HG02885 (cell line): Measurements from ENCODE around the gene OLFM4.
"Not testable (repeated sequence)": the region's sequence is repeated elsewhere in the genome, so short reads cannot be mapped to it uniquely, and the experiment has no call there.

Experiments
- ATAC-seq: cut with Tn5 transposase; IDR thresholded peaks from one replicate; pipeline ENCODE4 v1.9.1; 2021; ENCODE audit warnings: mild to moderate bottlenecking; ENCODE audit not compliant: unreplicated experiment, poor library complexity

The OLFM4 gene

DNA sequence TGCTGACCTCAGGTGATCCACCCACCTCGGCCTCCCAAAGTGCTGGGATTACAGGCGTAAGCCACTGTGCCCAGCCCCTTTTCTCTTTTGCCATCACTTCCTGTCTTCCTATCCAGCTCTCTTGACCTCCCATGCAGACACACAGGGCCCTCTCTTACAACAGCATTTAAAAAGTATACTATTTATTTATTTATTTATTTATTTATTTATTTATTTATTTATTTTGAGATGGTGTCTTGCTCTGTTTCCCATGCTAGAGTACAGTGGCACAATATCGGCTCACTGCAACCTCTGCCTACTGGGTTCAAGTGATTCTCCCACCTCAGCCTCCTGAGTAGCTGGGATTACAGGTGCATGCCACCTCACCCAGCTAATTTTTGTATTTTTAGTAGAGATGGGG lies 14.6 kb upstream of the OLFM4 start:
- not testable (repeated sequence) for ATAC-seq

DNA sequence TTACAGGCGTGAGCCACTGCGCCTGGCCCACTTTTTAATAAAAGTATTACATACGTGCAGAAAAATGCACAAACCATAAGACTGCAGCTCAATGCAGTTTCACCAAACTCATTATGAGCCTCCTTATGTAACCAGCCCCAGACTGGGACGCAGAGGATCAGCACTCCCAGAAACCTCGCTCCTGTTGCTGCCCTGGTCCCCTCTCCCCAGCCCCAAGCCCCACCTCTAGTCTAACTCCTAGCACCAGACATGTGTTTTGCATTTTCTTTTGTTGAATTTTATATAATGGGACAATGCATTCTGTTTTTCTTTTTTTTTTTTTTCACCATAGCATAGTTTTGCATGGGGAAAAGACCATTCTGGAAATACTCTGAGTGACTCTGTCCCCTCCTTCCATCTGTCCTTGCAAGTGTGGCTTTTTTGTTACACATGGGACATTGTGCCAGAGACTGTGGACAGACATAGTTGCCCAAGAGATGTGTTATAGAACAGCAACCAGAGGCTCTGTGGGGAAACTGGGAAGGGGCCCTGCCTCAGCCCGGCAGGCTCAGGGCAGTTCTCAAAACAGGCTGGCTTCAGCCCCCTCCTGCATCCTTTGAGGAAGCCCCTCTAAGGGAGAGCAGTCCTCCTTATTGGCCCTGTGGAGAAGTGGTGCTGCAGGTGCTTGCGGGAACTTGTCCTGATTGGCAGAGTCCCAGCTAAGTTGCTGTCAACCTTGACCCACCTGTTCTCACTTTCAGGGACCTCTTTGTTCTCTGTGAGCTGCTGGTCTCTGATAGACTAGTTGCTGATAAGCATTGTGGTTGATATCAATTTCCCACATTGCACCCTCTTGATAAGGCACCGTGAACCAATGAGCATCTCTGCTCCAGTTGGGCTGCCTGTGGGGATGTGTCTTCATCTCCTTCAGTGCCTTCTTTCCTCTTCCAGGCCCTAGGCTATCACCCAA lies 13.8 kb upstream of the OLFM4 start:
- ATAC-seq, result no peak

DNA sequence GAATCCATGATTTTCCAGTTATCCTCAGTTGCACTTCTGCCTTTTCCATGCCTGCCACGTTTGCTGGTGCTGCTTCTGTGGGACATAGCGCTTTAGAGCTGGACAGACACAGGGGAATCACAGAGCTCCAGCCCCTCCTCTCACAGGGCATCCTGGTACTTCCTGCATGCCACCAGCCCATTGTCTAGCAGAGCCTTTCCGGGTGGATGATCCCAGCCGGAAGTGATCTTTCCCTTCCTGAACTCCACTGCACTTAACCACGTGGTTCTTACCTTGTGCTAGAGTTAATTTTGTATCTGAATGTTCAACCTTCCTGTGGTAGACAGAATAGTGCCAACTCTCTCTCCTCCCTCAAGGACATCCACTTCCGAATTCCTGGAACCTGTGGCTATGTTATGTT lies 12.6 kb upstream of the OLFM4 start:
- ATAC-seq, result no peak

DNA sequence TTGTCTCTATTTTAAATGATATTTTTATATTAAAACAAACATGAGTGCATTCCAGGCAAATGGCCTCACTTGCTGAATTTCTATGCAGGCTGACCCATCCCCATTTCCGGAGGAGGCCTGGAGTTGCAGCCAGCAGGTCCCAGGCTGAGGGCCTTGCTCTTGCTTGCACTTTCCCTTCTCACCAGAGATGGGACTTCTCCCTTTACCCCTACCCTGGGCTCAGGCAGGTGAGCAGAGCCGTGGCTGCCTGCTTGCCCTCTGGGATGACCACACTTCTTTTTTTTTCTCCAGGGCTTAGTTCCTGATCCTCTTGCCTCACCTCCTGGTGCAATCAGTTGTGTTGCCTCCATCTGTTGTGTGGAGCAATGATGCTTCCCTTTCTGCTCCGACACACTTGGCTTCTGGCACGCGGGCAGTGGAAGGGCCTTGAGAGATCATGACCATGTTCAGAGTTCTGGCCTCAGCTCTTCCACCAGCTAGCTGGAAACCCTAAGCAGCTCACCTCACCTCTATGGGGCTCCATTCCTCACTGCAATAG lies 11.1 kb upstream of the OLFM4 start:
- ATAC-seq, result no peak

DNA sequence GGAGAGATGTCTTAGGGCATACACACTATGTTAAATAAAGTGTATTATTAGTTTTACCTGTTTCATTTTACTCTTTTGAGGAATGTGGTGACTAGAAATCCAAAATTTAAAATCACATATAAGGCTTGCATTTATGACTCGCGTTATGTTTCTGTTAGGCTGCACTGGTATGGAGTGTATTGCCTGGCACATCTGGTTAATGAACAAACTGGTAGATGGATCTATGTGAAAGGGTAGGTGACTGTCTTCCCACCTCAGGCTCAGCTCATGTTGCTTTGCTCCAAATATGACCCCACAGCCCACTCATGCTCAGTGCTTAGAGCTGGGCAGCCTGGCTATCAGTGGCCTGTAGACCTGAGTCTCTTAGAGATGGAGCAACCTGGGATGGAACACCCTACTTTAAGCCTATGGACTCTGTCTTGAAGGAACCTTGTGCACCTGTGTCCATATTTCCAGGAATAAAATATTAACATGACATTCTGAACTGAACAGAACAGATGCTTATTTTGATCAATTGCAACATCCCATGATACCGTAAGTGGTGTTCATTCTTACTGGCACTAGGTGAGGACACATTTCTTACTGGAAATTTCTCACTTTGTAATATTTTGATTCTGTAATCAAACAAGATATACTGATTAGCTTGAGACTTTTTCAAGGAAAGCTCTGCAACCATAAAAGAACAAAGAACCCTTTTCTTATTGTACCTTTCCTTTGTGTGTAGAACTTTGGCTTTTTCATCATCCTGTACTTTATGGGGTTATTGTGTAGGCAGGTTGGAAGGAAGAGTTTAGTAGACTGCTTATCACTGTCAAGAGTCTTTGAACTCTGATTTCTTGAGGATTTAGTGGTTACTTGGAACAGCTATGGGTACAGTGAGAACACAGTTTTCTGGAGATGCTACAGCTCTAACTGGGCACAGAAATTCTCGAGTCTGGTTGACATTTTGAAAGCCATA lies 9.6 kb upstream of the OLFM4 start:
- ATAC-seq, result no peak

DNA sequence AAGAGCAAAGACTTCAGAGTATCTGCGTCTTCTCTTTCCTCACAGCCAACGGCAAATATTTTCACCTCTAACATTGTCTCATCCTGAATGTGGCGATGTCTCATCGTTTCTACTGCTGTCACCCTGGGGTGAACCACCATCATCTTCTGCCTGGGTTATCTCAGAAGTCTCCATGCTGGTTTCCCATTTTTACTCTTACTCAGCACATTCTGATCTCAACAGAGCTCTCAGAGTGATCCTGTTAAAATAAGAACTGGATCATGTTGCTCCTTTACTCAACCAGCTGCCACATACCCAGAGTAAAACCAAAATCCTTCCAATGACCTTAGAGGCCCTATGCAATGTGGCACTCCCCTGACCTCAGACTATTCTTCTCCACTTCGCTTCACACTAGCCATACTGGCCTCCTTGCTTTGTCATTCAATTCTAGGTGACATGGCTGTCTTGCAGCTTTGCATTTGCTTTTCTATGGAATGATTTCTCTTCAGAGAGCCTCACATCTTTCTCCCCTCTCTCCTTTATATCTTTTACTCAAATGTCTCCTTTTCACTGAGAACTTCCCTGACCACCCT lies 7.8 kb upstream of the OLFM4 start:
- no peak for ATAC-seq

DNA sequence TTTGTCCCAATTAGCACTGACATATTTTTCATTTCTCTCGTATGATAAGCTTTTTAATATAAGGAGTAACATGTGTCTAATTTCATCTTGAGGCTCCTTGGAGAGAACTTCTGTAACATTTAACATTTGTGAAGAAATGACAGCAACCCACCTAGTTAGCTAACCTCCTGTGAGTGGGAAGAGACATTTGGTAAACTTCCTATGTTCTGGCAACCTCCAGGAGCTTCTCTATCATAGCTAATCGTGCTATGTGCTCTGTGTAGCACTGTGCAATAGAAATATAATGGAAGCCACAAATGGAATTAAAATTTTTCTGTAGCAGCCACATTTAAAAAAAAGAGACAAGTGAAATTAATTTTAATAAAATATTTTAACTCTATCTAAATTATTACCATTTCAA lies 5.4 kb upstream of the OLFM4 start:
- ATAC-seq, result no peak

DNA sequence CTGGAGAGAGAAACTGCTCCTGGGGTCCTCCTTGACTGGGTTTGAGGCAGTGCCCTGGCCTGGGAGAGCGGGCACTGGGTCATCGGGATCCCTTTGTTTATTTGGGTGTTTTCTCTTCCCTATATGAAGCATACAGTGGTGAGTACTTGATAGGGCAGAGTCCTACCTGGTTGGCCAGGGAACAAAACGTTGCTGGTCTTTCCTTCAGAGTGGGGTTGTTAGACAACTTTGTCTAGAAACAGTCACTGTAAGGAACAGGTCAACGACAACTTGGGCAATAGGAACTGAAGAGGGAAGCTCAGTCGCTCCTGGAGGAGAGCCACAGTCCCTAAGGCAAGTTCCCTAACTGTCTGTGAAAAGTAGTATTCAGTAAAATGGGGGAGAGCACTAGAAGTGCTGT lies 550 bp upstream of the OLFM4 start:
- no peak for ATAC-seq

DNA sequence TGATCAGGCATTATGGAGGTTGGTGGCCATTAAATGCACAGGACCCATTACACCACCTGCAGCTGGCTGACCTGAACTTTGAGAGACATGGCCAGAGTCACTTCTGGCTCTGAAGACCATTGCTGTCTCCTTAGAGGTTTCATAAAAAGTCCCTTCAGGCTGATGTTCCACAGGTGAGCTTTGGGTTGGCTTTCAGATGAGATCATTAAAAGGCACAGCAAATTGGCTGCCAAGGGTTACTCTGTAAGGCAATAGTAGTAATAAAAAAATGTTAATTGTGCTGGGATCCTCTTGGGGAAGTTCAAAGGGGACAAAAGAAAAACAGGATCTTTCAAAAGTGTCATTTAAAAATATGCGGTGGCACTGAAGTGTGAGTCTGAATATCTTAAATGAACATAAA lies 4.2 kb downstream of the OLFM4 start:
- no peak for ATAC-seq

DNA sequence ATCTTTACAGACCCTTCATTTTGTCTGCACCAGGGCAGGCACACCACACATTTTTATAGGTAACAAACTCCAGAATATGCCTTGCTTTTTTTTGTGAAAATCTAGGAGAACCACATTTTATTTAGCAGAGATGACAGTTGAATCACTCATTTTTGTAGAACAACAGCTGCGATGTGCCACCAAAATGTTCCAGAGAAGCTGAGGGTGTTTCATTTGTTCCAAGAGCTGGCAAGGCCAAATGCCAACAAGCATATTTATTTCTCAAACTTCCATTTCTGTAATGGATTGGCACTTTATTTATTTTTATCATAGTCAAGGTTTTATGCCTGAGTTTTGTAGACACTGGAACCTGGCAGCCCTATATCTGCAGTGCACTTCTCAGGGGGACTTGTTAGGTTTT lies 10.4 kb downstream of the OLFM4 start:
- no peak for ATAC-seq

DNA sequence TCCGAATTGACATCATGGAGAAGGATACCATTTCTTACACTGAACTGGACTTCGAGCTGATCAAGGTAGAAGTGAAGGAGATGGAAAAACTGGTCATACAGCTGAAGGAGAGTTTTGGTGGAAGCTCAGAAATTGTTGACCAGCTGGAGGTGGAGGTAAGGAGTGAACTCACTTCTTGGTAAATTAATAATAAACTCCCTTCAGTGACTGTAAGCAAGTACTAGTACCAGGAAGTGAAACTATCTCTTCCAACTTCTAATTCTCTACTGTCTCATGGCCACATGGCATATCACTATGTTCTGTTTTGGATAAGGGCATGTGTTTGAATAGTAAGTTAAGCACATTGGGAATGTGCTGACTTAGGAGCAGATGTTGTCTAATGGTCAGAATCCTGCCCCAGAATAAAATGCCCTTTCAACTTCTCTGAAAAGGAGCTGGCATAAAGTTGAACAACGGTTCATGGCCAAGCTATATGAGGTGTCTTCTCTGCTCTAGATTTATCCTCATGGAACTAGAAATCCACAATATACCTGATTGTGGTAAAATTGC lies 13.4 kb downstream of the OLFM4 start:
- ATAC-seq, result no peak

DNA sequence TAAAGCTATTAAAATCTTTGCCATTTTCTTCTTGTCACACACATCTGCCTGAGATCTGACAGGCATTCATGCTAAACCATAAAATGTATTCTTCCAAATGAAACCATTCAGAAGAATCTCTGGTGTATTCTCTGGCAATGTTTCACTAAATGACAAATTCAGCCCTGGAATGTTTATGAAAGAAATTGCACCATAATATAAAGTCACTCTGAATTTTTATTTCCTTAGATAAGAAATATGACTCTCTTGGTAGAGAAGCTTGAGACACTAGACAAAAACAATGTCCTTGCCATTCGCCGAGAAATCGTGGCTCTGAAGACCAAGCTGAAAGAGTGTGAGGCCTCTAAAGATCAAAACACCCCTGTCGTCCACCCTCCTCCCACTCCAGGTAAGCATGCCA lies 14.3 kb downstream of the OLFM4 start:
- no peak for ATAC-seq

DNA sequence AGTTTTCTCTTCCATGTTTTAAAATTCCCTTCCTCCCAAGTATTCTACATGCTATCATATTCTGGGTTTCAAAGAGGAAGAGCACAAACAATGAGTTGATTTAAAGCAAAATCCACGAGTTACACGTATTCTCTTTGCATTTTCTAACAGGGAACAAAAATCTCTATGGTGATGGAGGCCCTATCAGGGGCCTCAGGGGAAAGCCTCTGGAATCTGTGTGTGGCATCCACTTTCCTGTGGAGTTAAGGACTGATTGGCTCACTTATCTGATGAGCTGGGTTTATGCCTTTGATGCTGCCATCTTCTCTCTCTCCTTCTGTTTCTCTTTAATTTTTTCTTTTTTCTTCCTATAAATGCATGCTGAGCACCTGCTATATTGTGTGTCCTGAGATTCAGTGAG lies 14.8 kb downstream of the OLFM4 start:
- ATAC-seq, result no peak

DNA sequence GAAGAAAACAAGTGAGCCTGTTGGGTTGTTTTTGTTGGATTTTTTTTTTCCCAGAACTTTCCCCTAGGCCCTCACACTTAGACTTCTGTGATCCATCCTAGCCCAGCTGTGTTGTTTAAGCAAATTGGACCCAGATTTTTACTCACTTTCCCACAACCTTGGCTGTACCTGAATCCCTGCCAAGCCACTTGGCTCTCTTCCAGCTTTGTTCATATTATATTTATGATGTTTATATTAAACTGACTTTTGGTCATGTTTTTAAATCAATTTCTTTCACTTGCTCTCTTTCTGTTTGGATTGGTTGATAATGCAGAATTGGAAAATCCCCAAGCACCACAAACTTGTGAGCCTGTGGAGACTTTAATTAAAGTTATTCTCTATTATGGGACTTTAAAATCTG lies 16.6 kb downstream of the OLFM4 start:
- no peak for ATAC-seq

DNA sequence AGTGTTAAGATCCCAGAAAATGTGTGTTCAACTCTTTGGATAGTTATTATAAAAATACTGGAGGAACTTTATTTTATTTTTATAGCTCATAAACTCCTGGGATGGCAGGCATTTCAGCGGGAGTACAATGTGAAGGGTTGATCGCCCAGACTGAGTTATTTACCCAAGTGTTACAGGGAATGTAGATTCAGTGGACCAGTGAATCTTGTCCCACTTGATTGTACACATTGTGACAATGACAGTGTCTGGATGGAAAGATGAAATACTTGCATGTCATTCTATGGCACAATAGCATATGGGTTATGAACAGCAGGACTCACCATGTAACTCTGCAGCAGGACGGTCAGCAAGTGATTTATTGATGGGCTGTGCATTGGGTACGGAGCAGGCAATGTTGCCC lies 20.3 kb downstream of the OLFM4 start:
- ATAC-seq, result no peak

DNA sequence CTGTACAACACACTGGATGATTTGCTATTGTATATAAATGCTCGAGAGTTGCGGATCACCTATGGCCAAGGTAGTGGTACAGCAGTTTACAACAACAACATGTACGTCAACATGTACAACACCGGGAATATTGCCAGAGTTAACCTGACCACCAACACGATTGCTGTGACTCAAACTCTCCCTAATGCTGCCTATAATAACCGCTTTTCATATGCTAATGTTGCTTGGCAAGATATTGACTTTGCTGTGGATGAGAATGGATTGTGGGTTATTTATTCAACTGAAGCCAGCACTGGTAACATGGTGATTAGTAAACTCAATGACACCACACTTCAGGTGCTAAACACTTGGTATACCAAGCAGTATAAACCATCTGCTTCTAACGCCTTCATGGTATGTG lies 21.5 kb downstream of the OLFM4 start:
- no peak for ATAC-seq

DNA sequence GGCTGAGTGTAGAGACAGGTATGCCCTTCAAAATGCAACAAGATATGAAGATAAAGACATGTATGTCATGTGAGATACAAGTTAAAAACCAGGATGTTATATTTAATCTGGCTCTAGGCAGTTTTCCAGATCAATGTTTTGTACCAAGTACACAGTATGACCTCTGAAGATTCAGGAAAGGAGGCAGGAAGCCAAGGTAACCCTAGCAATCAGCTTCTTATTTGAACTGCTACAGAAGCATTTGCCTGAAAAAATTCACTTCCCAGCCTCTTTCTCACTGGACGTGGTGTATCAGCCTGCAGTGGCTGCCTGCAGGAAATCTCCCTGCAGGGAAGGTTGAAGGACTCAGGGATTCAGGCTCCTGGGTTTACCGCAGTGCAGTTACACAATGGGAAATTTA lies 24.1 kb downstream of the OLFM4 start:
- ATAC-seq, result no peak

DNA sequence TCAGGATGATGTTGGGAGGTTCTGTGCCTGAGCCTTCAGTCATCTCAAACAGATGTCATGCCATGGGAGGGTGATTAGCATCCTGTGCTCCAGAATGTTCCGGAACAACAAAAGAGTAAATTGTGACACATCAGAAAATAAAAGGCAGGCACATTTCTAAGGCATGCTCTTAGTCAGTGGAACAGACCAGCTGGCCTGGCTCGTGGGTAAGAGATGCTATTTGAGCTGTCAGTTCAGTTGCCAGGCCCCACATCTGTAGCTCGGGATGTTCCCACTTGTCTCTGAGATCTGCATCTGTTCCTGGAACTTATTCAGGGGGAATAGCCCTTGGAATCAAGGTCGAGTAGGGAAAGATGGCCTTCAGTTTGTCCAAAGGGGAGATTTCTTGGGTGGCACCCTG lies 26.0 kb downstream of the OLFM4 start:
- ATAC-seq, result no peak

DNA sequence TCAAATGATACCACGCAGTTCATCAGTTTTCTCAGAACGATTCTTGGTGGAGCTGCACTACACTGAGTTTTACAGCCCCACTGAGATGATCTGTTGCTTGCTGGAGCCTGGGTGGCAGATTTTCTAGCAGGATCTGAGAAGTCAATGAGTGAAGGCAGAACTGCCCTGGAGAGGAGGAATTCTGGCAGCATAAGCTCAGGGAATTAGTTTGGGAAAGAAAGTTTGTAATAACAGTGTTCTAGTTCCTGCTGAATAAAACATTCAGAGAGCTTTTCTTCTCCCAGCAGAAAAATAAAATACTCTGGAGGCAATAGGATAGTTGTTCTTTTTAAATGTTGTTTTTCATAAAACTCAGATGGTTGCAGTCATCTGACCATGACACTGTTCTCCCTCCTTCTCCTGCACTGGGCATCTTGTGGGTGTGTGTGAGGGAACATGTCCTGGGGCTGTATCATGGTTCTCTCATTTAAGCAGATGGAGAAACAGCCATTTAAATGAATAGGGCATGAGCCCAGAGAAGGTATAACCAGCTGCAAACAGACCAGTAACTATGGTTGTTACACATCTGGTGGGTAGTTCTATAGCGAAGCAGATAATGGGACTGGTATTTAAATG lies 29.6 kb downstream of the OLFM4 start:
- no peak for ATAC-seq
